ENCODE measurements around the gene NSF.

The NSF gene

DNA sequence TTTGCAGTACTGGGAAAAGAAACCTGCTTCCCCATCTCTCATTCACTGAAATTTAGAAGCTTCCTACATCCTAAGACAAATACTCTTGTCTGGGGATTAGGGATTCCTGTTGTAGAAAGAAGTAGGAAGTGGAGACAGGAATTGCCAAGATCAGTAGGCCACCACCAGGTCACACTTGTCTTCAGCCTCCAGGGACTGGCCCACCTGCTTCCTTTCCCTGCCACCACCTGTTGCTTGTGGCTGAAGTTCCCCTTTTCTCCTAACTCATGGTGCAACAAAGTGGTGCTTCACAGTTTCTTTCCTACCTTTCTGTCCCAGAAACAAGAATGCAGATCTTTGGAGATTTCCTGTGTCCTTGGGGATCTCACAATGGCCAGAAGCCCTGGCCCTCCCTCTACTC is 145.6 kb downstream of the NSF start:
- Histone ChIP-seq H3K36me3 (ENCODE audit: control insufficient read depth, low read length) (peaks cover 7% of the 10 kb centered on the region; the same call in 1 of the 2 replicates), H3K9me2 (replicated peaks; ENCODE audit: control insufficient read depth, low read length) (no peaks in the 10 kb centered on the region), H3K79me2 (ENCODE audit: control insufficient read depth, low read length) (no peaks in the 10 kb centered on the region), H3K9me3 (ENCODE audit: control insufficient read depth, insufficient read depth, low read length) (no peaks in the 10 kb centered on the region), H3K27ac (ENCODE audit: low read depth, low read length) (no peak overlapping the region), H3K27me3 (ENCODE audit: control insufficient read depth, low read length) (no peaks in the 10 kb centered on the region), H3K4me3 (ENCODE audit: low read length) (peak overlapping the region; percentile 8; the same call in 1 of the 2 replicates), H4K20me1 (ENCODE audit: control insufficient read depth, insufficient read depth, low read depth, low read length) (no peaks in the 10 kb centered on the region), H3F3A (ENCODE audit: control insufficient read depth, insufficient read depth) (peaks cover 7% of the 10 kb centered on the region; the same call in 1 of the 2 replicates), H3K4me2 (ENCODE audit: low read length) (peak overlapping the region; percentile 46), H3K4me1 (ENCODE audit: control insufficient read depth, low read length) (peaks cover 26% of the 10 kb centered on the region)
- TF ChIP-seq EZH2phosphoT487 (IDR thresholded peaks at IDR 0.05; ENCODE audit: borderline replicate concordance, low read length), result no peak
- TF ChIP-seq CTCF (IDR thresholded peaks at IDR 0.05; ENCODE audit: low read depth, low read length, poor library complexity, severe bottlenecking), result no peak

DNA sequence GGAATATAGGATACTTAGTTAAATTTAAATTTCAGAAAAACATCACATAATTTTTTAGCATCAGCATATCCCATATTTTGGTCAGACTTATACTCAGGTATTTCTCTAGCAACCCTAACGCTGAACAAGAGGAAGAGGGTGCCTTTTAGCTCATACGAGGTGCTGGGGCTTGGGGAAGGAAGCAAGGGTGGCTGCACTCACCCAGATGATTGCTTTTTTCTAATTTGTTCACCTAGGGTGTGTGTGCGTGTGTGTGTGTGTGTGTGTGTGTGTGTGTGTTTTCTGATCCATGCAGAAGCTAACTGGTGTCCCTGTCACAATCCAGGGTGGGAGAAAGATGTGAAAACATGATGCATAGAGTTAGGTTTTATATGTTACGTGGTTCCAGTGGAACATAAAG is 146.9 kb downstream of the NSF start:
- Histone ChIP-seq H3F3A (ENCODE audit: control insufficient read depth, insufficient read depth) (peaks cover 7% of the 10 kb centered on the region; the same call in 1 of the 2 replicates), H3K4me3 (ENCODE audit: low read length) (no peak overlapping the region), H3K27ac (ENCODE audit: low read depth, low read length) (peak overlapping the region; percentile 31), H3K27me3 (ENCODE audit: control insufficient read depth, low read length) (no peaks in the 10 kb centered on the region), H3K9me3 (ENCODE audit: control insufficient read depth, insufficient read depth, low read length) (no peaks in the 10 kb centered on the region), H3K4me1 (ENCODE audit: control insufficient read depth, low read length) (peaks cover 26% of the 10 kb centered on the region), H4K20me1 (ENCODE audit: control insufficient read depth, insufficient read depth, low read depth, low read length) (no peaks in the 10 kb centered on the region), H3K36me3 (ENCODE audit: control insufficient read depth, low read length) (peaks cover 7% of the 10 kb centered on the region; the same call in 1 of the 2 replicates), H3K79me2 (ENCODE audit: control insufficient read depth, low read length) (no peaks in the 10 kb centered on the region), H3K9me2 (replicated peaks; ENCODE audit: control insufficient read depth, low read length) (no peaks in the 10 kb centered on the region), H3K4me2 (ENCODE audit: low read length) (peak overlapping the region; percentile 46)
- TF ChIP-seq EZH2phosphoT487 (IDR thresholded peaks at IDR 0.05; ENCODE audit: borderline replicate concordance, low read length) (no peak), CTCF (IDR thresholded peaks at IDR 0.05; ENCODE audit: low read depth, low read length, poor library complexity, severe bottlenecking) (no peak)

GRCh38 chr17:46738544-46738943 is 148.1 kb downstream of the NSF start:
- H3K9me2 ChIP-seq (replicated peaks; ENCODE audit: control insufficient read depth, low read length), result no peaks in the 10 kb centered on the region
- peaks cover 26% of the 10 kb centered on the region for H3K4me1 ChIP-seq (ENCODE audit: control insufficient read depth, low read length)

More at GRCh38 chr17:46738544-46738943, 148.1 kb downstream of the NSF start:
- Histone ChIP-seq H4K20me1 (ENCODE audit: control insufficient read depth, insufficient read depth, low read depth, low read length) (no peaks in the 10 kb centered on the region), H3K4me3 (ENCODE audit: low read length) (no peak overlapping the region), H3K27me3 (ENCODE audit: control insufficient read depth, low read length) (no peaks in the 10 kb centered on the region), H3K36me3 (ENCODE audit: control insufficient read depth, low read length) (no peaks in the 10 kb centered on the region), H3K27ac (ENCODE audit: low read depth, low read length) (no peak overlapping the region), H3K4me2 (ENCODE audit: low read length) (no peak overlapping the region), H3K9me3 (ENCODE audit: control insufficient read depth, insufficient read depth, low read length) (no peaks in the 10 kb centered on the region), H3K79me2 (ENCODE audit: control insufficient read depth, low read length) (no peaks in the 10 kb centered on the region), H3F3A (ENCODE audit: control insufficient read depth, insufficient read depth) (peaks cover 7% of the 10 kb centered on the region; the same call in 1 of the 2 replicates)
- TF ChIP-seq EZH2phosphoT487 (IDR thresholded peaks at IDR 0.05; ENCODE audit: borderline replicate concordance, low read length), result no peak
- no peak for TF ChIP-seq CTCF (IDR thresholded peaks at IDR 0.05; ENCODE audit: low read depth, low read length, poor library complexity, severe bottlenecking)
